HG03139 (cell line): ENCODE data around the gene TPX2.

Source experiments
- ATAC-seq: cut with Tn5 transposase; IDR thresholded peaks from one replicate; pipeline ENCODE4 v1.9.1; 2021; ENCODE audit not compliant: unreplicated experiment

Gene TPX2

DNA sequence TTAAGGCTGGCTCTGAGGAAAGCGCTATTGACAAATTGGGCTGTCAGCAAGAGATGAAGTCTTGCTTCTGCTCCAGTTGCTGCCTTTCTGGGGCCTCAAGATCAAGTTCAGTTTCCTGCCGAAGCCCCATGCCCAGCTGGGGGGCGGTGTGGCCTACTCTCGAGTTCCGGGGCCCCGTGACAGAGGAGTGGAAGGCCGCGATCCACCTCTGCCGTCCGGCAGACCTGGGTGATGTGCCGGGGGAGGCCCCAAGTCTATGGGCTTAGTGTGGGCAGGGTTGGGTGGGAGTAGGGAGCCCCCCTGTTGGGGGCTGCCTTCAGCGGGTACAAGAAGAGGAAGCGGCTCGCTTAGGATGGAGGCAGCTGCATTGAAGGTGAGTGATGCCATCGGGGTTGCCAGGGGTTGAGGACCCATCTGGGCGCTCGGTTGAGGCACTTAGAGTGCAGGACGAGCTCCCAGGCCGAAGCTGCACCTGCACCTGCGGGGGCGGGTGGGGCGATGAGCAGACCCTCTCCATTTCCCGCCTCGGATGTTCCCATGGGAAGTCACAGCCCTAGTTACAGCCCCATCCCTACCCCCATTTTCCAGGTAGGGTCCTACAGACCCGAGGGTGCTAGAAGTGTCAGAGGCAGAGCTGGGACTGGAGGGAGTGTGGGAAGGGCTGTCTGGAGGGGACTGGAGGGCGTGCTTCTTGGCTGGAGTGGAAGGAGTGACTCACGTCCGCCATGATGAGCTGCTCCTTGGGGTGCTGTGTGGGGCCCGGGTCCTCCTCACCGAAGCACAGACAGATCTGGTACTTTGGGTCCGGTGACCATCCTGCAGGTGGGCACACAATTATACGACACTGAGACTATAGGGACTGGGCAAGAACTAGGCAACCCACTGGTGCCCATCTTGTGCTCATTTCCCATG lies 109.3 kb downstream of the TPX2 start:
- ATAC-seq: no peak

DNA sequence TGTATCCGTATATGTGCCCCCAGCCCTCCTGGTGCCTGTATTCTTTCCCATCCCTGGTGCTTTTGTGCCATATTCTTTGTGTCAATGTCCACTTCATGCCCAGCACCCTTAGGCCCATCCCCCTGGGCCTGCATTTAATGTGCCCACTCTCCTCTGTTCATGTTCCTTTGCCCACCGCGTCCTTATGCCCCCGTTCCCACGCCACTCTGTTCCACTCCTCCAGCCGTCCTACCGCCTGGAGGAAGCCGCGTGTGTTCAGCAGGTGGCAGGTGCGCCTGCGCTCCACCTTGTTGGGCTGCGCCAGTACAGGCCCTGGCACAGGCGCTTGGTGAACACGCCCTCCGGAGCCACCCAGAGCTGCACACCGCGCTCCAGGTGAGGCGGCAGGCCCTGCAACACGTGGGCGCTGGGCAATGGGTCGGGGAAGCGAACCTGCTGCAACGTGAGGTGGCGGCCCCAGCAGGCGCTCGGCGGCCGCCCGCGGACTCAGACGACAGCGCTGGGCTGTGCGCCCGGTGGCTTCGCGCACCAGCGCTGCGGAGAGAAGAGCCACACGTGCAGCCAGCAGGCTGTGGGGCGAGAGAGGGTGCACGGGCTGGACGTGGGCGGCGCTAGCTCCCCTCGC lies 110.3 kb downstream of the TPX2 start:
- ATAC-seq: no peak
